Stimulated activated naive CD8-positive, alpha-beta T cell treated with anti-CD3 and anti-CD28 coated beads, Interleukin-15, amount 100 ng/mL, for 72 hours (primary cell): Measurements from ENCODE around the gene KRT6A.
A peak's percentile ranks its signal among the peaks of the same experiment; 100 is the strongest.
"Not testable (repeated sequence)": the region's sequence is repeated elsewhere in the genome, so short reads cannot be mapped to it uniquely, and the experiment has no call there.

ENCODE experiments used
- ATAC-seq: fragments of 150-1000 bp; cut with Tn5 transposase; 2 replicates; pipeline ENCODE4 v1.10.0; 2021; ENCODE audit warnings: mild to moderate bottlenecking, moderate library complexity
- DNase-seq, 2 donors: peaks; one replicate each; pipeline ENCODE4 v3.0.0; 2021 to 2022
- H3K27ac Mint-ChIP-seq, 2 donors: one replicate each; pipeline ENCODE4 v1.8.0; 2022; ENCODE audit warnings: mild to moderate bottlenecking in 2 of 2, mixed read lengths in 2 of 2, moderate library complexity in 2 of 2
- H3K27me3 Mint-ChIP-seq: one replicate; pipeline ENCODE4 v1.8.0; 2022; ENCODE audit warnings: mixed read lengths
- H3K4me1 Mint-ChIP-seq: one replicate; pipeline ENCODE4 v1.8.0; 2022; ENCODE audit warnings: mild to moderate bottlenecking, mixed read lengths
- H3K4me3 Mint-ChIP-seq, 2 donors: one replicate each; pipeline ENCODE4 v1.8.0; 2022; ENCODE audit warnings: mild to moderate bottlenecking in 2 of 2, mixed read lengths in 2 of 2, moderate library complexity in 1 of 2
- H3K9me3 Mint-ChIP-seq, 2 donors: one replicate each; pipeline ENCODE4 v1.8.0; 2022; ENCODE audit warnings: mixed read lengths in 2 of 2

KRT6A gene

GRCh38 chr12:52469853-52470252, 23.2 kb downstream of the KRT6A start:
- H3K4me1 Mint-ChIP-seq = no peaks in the 10 kb centered on the region
- no peak overlapping the region for H3K27ac Mint-ChIP-seq
- no peak overlapping the region for H3K4me3 Mint-ChIP-seq
- no peak for ATAC-seq
- no peak for DNase-seq
- H3K9me3 Mint-ChIP-seq = no peaks in the 10 kb centered on the region
- H3K27me3 Mint-ChIP-seq = peaks cover 6% of the 10 kb centered on the region

DNA sequence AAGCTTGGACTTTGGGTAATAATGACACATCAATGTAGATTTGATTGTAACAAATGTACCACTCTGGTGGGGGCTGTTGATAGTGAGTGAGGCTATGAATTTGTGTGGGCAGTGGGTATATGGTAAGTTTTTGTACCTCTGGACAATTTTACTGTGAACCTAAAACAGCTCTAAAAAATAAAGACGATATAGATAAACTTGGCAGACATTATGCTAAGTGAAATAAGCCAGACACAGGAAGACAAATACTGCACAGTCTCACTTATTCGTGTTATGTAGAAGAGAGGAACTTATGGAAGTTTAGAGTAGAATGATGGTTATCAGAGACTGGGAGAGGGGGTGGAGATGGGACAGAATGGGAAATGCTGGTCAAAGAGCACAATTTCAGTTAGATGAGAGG, 28.2 kb downstream of the KRT6A start:
- no peak overlapping the region for H3K27ac Mint-ChIP-seq
- no peak for ATAC-seq
- no peaks in the 10 kb centered on the region for H3K4me1 Mint-ChIP-seq
- H3K27me3 Mint-ChIP-seq = peaks cover 30% of the 10 kb centered on the region
- DNase-seq = no peak
- no peaks in the 10 kb centered on the region for H3K9me3 Mint-ChIP-seq
- H3K4me3 Mint-ChIP-seq = no peak overlapping the region

DNA sequence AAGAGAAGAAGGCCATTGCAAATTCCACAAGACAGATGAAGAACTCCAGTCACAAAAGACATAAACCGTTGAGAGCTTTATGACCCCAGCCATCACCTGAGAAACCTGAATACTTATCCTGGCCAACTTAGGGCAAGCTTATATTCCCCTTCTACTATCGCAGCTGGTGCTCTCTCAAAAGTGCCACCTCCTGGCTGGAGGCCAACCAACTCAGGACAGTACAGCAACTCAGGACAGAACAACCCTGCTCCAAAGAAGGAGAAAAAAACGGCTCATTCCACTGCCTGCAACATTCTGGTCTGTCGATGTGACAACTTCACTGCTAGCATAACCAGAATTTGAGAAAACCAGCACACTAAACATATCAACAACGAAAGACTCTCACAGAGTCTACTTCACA, 31.4 kb downstream of the KRT6A start:
- Mint-ChIP-seq H3K4me3 (no peak overlapping the region), H3K27me3 (peaks cover 30% of the 10 kb centered on the region), H3K27ac (no peak overlapping the region), H3K4me1 (no peaks in the 10 kb centered on the region), H3K9me3 (no peaks in the 10 kb centered on the region)
- DNase-seq = no peak
- no peak for ATAC-seq

DNA sequence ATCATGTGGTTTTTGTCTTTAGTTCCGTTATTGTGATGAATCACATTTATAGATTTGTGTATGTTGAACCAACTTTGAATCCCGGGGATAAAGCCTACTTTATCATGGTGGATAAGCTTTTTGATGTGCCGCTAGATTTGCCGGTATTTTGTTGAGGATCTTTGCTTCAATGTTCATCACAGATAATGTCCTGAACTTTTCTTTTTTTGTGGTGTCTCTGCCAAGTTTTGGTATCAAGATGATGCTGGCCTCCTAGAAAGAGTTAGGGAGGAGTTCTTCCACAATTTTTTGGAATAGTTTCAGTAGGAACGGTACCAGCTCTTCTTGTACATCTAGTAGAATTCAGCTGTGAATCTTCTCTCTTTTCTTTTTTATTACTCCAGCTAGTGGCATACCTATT, 34.2 kb downstream of the KRT6A start:
- ATAC-seq (no peak), DNase-seq (no peak)
- H3K4me1 Mint-ChIP-seq = no peaks in the 10 kb centered on the region
- H3K9me3 Mint-ChIP-seq = no peaks in the 10 kb centered on the region
- no peak overlapping the region for H3K4me3 Mint-ChIP-seq
- H3K27ac Mint-ChIP-seq = peak overlapping the region in 1 of 2 donors; percentile 25
- H3K27me3 Mint-ChIP-seq = peaks cover 17% of the 10 kb centered on the region

DNA sequence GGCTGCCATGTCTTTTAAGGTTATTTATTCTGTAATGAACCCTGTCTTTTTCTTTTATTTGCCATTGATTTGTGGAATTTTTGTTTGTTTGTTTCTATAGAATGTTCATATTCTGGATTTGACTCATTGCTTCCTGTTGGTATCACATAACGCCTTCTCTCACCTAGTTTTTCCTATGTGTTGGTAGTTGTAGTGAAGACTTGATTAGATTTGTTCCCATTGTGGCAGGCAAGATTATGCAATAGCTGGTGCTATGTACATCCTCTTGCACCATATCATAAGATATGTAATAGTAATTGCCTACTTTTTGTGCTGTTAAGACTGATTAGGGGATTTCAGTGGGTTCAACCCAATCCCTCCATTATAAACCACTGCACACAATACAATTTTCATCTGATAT, 37.2 kb downstream of the KRT6A start:
- Mint-ChIP-seq H3K9me3 (no peaks in the 10 kb centered on the region), H3K27me3 (no peaks in the 10 kb centered on the region), H3K4me3 (no peak overlapping the region), H3K27ac (no peak overlapping the region), H3K4me1 (no peaks in the 10 kb centered on the region)
- ATAC-seq = no peak
- no peak for DNase-seq

GRCh38 chr12:52454411-52455201, 38.5 kb downstream of the KRT6A start:
- no peak overlapping the region for H3K27ac Mint-ChIP-seq
- no peak overlapping the region for H3K4me3 Mint-ChIP-seq
- ATAC-seq (no peak), DNase-seq (no peak)
- peaks cover 8% of the 10 kb centered on the region for H3K27me3 Mint-ChIP-seq
- no peaks in the 10 kb centered on the region for H3K4me1 Mint-ChIP-seq
- H3K9me3 Mint-ChIP-seq = no peaks in the 10 kb centered on the region

- H3K27ac Mint-ChIP-seq = no peak within 1 kb of the TSS
- no peaks in the 10 kb centered on the region for H3K9me3 Mint-ChIP-seq
- no peak within 1 kb of the TSS for H3K4me3 Mint-ChIP-seq
- no peaks in the 10 kb centered on the region for H3K4me1 Mint-ChIP-seq
- ATAC-seq (no peak), DNase-seq (no peak)
- H3K27me3 Mint-ChIP-seq = peaks cover 30% of the 10 kb centered on the region
Measured at GRCh38 chr12:52452101-52452500, 41.0 kb downstream of the KRT6A start, which contains the start of gene KRT6B. Gene KRT6B, minus strand, starts transcription at chr12:52452146. Its CDS starts 68 bp downstream, at chr12:52452078.

DNA sequence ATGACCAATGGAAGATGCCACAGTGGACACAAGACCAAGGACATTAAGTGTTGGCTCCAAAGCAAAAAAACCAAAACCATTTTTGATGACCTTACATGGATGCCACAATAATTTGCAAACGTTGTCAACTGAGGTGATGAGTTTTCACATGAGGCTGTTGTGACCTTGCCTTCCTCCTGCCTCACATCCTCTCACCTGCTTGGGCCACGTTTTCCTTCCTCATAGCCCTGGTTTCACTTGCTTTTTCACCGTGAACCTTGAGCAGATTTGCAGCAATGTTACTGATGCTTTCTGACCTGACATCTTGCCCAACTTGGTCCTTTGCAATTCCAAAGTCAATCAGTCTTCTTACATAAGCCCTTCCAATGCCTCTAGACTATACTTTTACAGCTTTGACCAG, 44.8 kb downstream of the KRT6A start:
- Mint-ChIP-seq H3K9me3 (no peaks in the 10 kb centered on the region), H3K27me3 (peaks cover 43% of the 10 kb centered on the region)

GRCh38 chr12:52447196-52447595, 45.9 kb downstream of the KRT6A start:
- not testable (repeated sequence) for H3K4me3 Mint-ChIP-seq, H3K9me3 Mint-ChIP-seq, DNase-seq, H3K27ac Mint-ChIP-seq, ATAC-seq, H3K4me1 Mint-ChIP-seq
- peaks cover 50% of the 10 kb centered on the region for H3K27me3 Mint-ChIP-seq

More for the DNA sequence above, 44.8 kb downstream of the KRT6A start:
- ATAC-seq = no peak
- Mint-ChIP-seq H3K27ac (no peak overlapping the region), H3K4me1 (no peaks in the 10 kb centered on the region), H3K4me3 (no peak overlapping the region)
- no peak for DNase-seq

- DNase-seq (no peak), ATAC-seq (no peak)
- peak overlapping the region in 1 of 2 donors; percentile 85 for H3K27ac Mint-ChIP-seq
- peaks cover 51% of the 10 kb centered on the region for H3K27me3 Mint-ChIP-seq
- no peak overlapping the region for H3K4me3 Mint-ChIP-seq
- no peaks in the 10 kb centered on the region for H3K9me3 Mint-ChIP-seq
- no peaks in the 10 kb centered on the region for H3K4me1 Mint-ChIP-seq
Measured at GRCh38 chr12:52446367-52447045, 46.6 kb downstream of the KRT6A start.

DNA sequence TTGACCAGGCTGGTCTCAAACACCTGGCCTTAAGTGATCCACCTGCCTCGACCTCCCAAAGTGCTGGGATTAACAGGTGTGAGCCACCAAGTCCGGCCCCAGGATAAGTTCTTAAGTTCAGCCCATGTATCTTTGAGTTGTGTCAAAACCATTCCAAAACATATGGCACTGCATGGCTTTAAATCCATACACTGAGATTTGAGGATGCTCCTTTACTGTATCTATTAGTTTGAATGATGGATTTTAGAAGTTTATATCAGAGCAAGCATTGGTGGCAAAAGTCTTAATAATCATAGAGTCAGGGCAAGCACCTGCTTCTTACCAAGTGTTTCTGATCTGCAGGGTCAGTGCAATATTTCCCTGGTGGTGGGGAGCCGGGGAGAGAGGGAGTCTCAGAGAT, 47.2 kb downstream of the KRT6A start:
- Mint-ChIP-seq H3K4me3 (no peak overlapping the region), H3K27me3 (peaks cover 54% of the 10 kb centered on the region)

GRCh38 chr12:52444647-52445595, 48.1 kb downstream of the KRT6A start:
- H3K27ac Mint-ChIP-seq = no peak overlapping the region

More for the DNA sequence above, 47.2 kb downstream of the KRT6A start:
- DNase-seq (no peak), ATAC-seq (no peak)
- H3K9me3 Mint-ChIP-seq = no peaks in the 10 kb centered on the region
- H3K27ac Mint-ChIP-seq = no peak overlapping the region
- H3K4me1 Mint-ChIP-seq = no peaks in the 10 kb centered on the region

GRCh38 chr12:52443966-52444365, 49.1 kb downstream of the KRT6A start:
- ATAC-seq (no peak), DNase-seq (no peak)
- no peak overlapping the region for H3K4me3 Mint-ChIP-seq
- H3K27ac Mint-ChIP-seq = no peak overlapping the region
- peaks cover 53% of the 10 kb centered on the region for H3K27me3 Mint-ChIP-seq
- H3K4me1 Mint-ChIP-seq = no peaks in the 10 kb centered on the region
- H3K9me3 Mint-ChIP-seq = no peaks in the 10 kb centered on the region

More at GRCh38 chr12:52444647-52445595, 48.1 kb downstream of the KRT6A start:
- Mint-ChIP-seq H3K9me3 (no peaks in the 10 kb centered on the region), H3K27me3 (peaks cover 54% of the 10 kb centered on the region), H3K4me3 (no peak overlapping the region), H3K4me1 (no peaks in the 10 kb centered on the region)
- ATAC-seq = no peak
- DNase-seq = no peak

- ATAC-seq = no peak
- Mint-ChIP-seq H3K27ac (no peak overlapping the region), H3K9me3 (no peaks in the 10 kb centered on the region), H3K27me3 (peaks cover 43% of the 10 kb centered on the region), H3K4me3 (no peak overlapping the region), H3K4me1 (no peaks in the 10 kb centered on the region)
- DNase-seq = no peak
Measured at GRCh38 chr12:52442600-52443061, 50.4 kb downstream of the KRT6A start.

- Mint-ChIP-seq H3K9me3 (no peaks in the 10 kb centered on the region), H3K4me1 (no peaks in the 10 kb centered on the region), H3K27me3 (peaks cover 40% of the 10 kb centered on the region), H3K27ac (no peak overlapping the region), H3K4me3 (no peak overlapping the region)
- DNase-seq = no peak
- ATAC-seq = no peak
Measured at GRCh38 chr12:52441320-52441911, 51.6 kb downstream of the KRT6A start.
